Measurements from ENCODE around the gene KCNJ9. TPM values are rescaled to one million over a fixed set of nuclear protein-coding genes. Genes with fewer than 3 reads are reported as not detected.

KCNJ9 gene
- total and polyA plus RNA-seq, 2 of the 4 experiments (the other 2 are of a cell fraction), result not detected

- Histone ChIP-seq H3K9ac (ENCODE audit: low read depth, low read length) (no peak overlapping the region), H4K91ac (ENCODE audit: insufficient read depth, low read depth, low read length) (no peak overlapping the region), H2BK20ac (ENCODE audit: low read depth, low read length) (no peak overlapping the region), H2BK15ac (ENCODE audit: low read depth, low read length) (no peak overlapping the region), H4K20me1 (ENCODE audit: insufficient read depth, low read length) (0 out of 2 replicates have a peak, but pooled peaks cover 5% of the 10 kb centered on the region), H3K23ac (ENCODE audit: low read depth, low read length) (no peak overlapping the region), H3K9me1 (ENCODE audit: insufficient read depth, low read length) (no peaks in the 10 kb centered on the region), H4K5ac (ENCODE audit: low read depth, low read length) (no peak overlapping the region), H2BK5ac (ENCODE audit: low read depth, low read length, poor library complexity, severe bottlenecking) (no peak overlapping the region), H2BK120ac (ENCODE audit: low read depth, low read length) (no peak overlapping the region), H3K79me1 (ENCODE audit: low read depth in 1 of 2, low read length in 2 of 2) (peaks cover 0 to 20% of the 10 kb centered on the region in 2 experiments; a peak in 3 of 4 replicates), H3K14ac (replicated peaks; ENCODE audit: low read depth, low read length) (no peak overlapping the region), H3K56ac (ENCODE audit: extremely low read depth, insufficient read depth, low read length) (no peak overlapping the region), H3K18ac (ENCODE audit: low read depth, low read length) (no peak overlapping the region), H3K27ac (ENCODE audit: insufficient read depth, low read length) (no peak overlapping the region), H3K4ac (ENCODE audit: low read depth, low read length) (no peak overlapping the region), H3K4me1 (ENCODE audit: control insufficient read depth, insufficient read depth, low read length) (peaks cover 17% of the 10 kb centered on the region), H3K36me3 (ENCODE audit: control insufficient read depth, insufficient read depth, low read length) (no peaks in the 10 kb centered on the region), H4K8ac (ENCODE audit: low read depth in 2 of 2, low read length in 2 of 2) (no peak overlapping the region; a peak in 1 of 4 replicates), H2AK5ac (ENCODE audit: low read depth, low read length) (no peak overlapping the region), H2AFZ (replicated peaks; ENCODE audit: low read length, poor library complexity) (peak overlapping the region; percentile 40), H3K27me3 (ENCODE audit: control insufficient read depth, insufficient read depth, low read length) (no peaks in the 10 kb centered on the region; the same call in 1 of the 2 replicates), H3K4me2 (ENCODE audit: low read depth, low read length) (no peak overlapping the region), H2AK9ac (replicated peaks; ENCODE audit: low read depth, low read length, poor library complexity) (no peak overlapping the region), H3K9me3 (ENCODE audit: control insufficient read depth, insufficient read depth, low read length) (no peaks in the 10 kb centered on the region), H3K4me3 (ENCODE audit: insufficient read depth, low read depth, low read length) (no peak overlapping the region)
- ChIA-PET CTCF (interaction anchor here (0.6 to 3.2 kb wide), 4 partner anchors 114 to 152 kb away, joined by 3 to 25 read pairs (median 6); no protein-coding TSS in a partner anchor), POLR2A (ENCODE audit: unreplicated experiment) (no interaction called here)
- WGBS, 2 experiments (ENCODE audit: extremely low coverage in 2 of 2, insufficient read length in 1 of 2), result no CpG with 5 or more reads among the region's 2 CpGs
- intact Hi-C loops (cut with micrococcal nuclease) (no loop called here), dilution Hi-C loops (cut with HindIII; ENCODE audit: low sequenced_read_pairs, unreplicated experiment) (loop anchor here (10.0 kb wide), 1 partner anchor 115 kb away; no protein-coding TSS in a partner anchor), in situ Hi-C loops (cut with MboI; ENCODE audit: low sequenced_read_pairs) (loop anchor here (10.0 kb wide), 1 partner anchor 255 kb away; no protein-coding TSS in a partner anchor)
- DNase-seq (no peak), ATAC-seq (ENCODE audit: low read depth) (no peak)
- no TSS peak for BruUV-seq (replicated peaks)
- TF ChIP-seq BHLHE40 (IDR thresholded peaks at IDR 0.05; ENCODE audit: low read depth, low read length) (no peak), RAD21 (IDR thresholded peaks at IDR 0.05; ENCODE audit: low read length) (no peak), NFE2L2 (IDR thresholded peaks at IDR 0.05; ENCODE audit: low read depth, low read length) (no peak), CEBPB (IDR thresholded peaks at IDR 0.05; ENCODE audit: low read depth, low read length) (no peak), MAFK (IDR thresholded peaks at IDR 0.05; ENCODE audit: low read depth, low read length) (no peak), SMC3 (IDR thresholded peaks at IDR 0.05; ENCODE audit: low read depth, low read length) (no peak), RCOR1 (IDR thresholded peaks at IDR 0.05; ENCODE audit: insufficient replicate concordance, low read length) (no peak), CHD1 (IDR thresholded peaks at IDR 0.05; ENCODE audit: low read depth, low read length) (no peak), MAZ (IDR thresholded peaks at IDR 0.05; ENCODE audit: borderline replicate concordance, low read depth, low read length) (no peak), FOS (IDR thresholded peaks at IDR 0.05; ENCODE audit: low read depth, low read length) (no peak), CTCF (conservative IDR thresholded peaks at IDR 0.05; ENCODE audit: low read depth, low read length) (no peak), MXI1 (IDR thresholded peaks at IDR 0.05; ENCODE audit: borderline replicate concordance, low read depth, low read length) (no peak), POLR2A (IDR thresholded peaks at IDR 0.05; ENCODE audit: low read depth, low read length) (no peak)
- TF ChIP-seq, protein P1, sequence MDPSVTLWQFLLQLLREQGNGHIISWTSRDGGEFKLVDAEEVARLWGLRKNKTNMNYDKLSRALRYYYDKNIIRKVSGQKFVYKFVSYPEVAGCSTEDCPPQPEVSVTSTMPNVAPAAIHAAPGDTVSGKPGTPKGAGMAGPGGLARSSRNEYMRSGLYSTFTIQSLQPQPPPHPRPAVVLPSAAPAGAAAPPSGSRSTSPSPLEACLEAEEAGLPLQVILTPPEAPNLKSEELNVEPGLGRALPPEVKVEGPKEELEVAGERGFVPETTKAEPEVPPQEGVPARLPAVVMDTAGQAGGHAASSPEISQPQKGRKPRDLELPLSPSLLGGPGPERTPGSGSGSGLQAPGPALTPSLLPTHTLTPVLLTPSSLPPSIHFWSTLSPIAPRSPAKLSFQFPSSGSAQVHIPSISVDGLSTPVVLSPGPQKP (IDR thresholded peaks at IDR 0.05; ENCODE audit: borderline replicate concordance, low read depth, low read length), result no peak
- TF ChIP-seq, protein P2, sequence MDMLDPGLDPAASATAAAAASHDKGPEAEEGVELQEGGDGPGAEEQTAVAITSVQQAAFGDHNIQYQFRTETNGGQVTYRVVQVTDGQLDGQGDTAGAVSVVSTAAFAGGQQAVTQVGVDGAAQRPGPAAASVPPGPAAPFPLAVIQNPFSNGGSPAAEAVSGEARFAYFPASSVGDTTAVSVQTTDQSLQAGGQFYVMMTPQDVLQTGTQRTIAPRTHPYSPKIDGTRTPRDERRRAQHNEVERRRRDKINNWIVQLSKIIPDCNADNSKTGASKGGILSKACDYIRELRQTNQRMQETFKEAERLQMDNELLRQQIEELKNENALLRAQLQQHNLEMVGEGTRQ (IDR thresholded peaks at IDR 0.05; ENCODE audit: low read depth, low read length), result no peak
Observed at GRCh38 chr1:160099716-160100375, 18.5 kb downstream of the KCNJ9 start.

Data from IMR-90 (cell line).